Activated B cell treated with CpG ODN at 0.5 μM for 24 hours (primary cell): Measurements from ENCODE around the gene NAGPA. TPM values are rescaled to one million over a fixed set of nuclear protein-coding genes. Genes with fewer than 3 reads are reported as not detected.
"Not testable (repeated sequence)": the region's sequence is repeated elsewhere in the genome, so short reads cannot be mapped to it uniquely, and the experiment has no call there.

Source experiments
- ATAC-seq: fragments of 200-7000 bp; cut with Tn5 transposase; one replicate; pipeline ENCODE4 v1.10.0; 2021; ENCODE audit warnings: low read depth, mild to moderate bottlenecking, moderate library complexity
- CTCF ChIA-PET: fragments of 350-600 bp; sonication (Branson Sonifier 250); formaldehyde crosslinking; loops from one replicate; lab custom pipeline; 2021; ENCODE audit warnings: antibody characterized with exemption; lab: Charles Lee
- POLR2A ChIA-PET: fragments of 350-600 bp; sonication (Branson Sonifier 250); formaldehyde crosslinking; loops from one replicate; lab custom pipeline; 2021; ENCODE audit warnings: antibody characterized with exemption; lab: Charles Lee
- DNase-seq: peaks from one replicate; pipeline ENCODE4 v3.0.0; 2022
- H3K27ac Mint-ChIP-seq: one replicate; pipeline ENCODE4 v1.8.0; 2020; ENCODE audit warnings: mixed read lengths
- H3K27me3 Mint-ChIP-seq: one replicate; pipeline ENCODE4 v1.8.0; 2021; ENCODE audit warnings: mixed read lengths
- H3K36me3 Mint-ChIP-seq: one replicate; pipeline ENCODE4 v1.8.0; 2021; ENCODE audit warnings: low read depth, mixed read lengths
- H3K4me1 Mint-ChIP-seq: one replicate; pipeline ENCODE4 v1.8.0; 2021; ENCODE audit warnings: mixed read lengths
- H3K4me3 Mint-ChIP-seq: one replicate; pipeline ENCODE4 v1.8.0; 2020; ENCODE audit warnings: mild to moderate bottlenecking, mixed read lengths
- H3K9me3 Mint-ChIP-seq: one replicate; pipeline ENCODE4 v1.8.0; 2020; ENCODE audit warnings: mixed read lengths
- CTCF ChIP-seq: fragments of 200-600 bp; IDR thresholded peaks from one replicate; pipeline ENCODE4 v1.8.0; 2022; ENCODE audit warnings: antibody characterized with exemption, mild to moderate bottlenecking
- intact Hi-C: fragments of 100-400 bp; cut with micrococcal nuclease; formaldehyde crosslinking; loops from one replicate; pipeline ENCODE4 v1.15.1; 2024
- total RNA-seq: library from RNA; stranded (reverse); gene quantifications from 2 replicates; pipeline ENCODE4 v1.2.3, GENCODE V29; 2022

NAGPA gene
- 23.8 and 24.2 TPM in 2 replicates for total RNA-seq

DNA sequence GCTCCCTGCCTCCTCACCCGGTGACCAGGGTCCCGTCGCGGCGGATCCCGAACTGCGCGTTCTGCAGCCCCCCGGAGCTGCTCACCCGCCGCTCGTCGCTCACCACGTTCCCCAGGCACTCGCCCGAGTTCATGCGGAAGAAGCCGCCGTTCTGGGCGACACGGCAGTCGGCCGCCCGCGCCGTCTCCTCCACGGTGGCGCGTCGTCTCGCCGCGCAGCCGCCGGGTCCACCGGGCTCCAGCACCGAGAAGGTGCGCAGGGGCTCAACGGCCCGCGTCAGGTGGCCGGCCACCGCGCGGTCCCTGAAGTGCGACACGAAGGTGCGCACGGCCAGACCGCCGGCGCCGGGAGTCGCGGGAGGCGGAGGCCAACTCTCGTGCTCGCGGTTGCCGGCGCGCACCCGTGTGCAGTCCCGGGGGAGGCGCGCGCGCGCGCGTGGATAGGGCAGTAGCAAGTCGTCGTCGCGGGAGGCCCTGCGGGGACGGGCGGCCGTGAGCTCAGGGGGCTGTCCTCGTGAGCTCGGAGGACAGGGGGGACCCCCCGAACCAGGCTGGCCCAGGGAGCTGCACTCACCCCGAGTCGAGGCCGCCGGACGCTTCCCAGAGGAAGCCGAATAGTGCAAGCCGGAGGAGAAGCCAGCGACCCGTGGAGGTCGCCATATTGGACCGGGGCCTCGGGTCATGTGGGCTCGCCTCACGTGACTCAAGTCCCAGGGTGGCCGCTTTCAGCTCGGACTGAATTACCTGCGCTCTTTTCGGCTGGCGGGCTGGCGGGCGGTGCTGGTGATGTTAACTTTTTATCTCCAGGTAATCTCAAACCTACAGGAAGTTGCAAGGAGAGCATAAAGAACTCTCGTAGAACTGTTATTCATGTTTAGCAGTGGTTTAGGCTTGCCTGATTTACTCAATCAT is at the start of gene NAGPA:
TSS of gene NAGPA (minus strand) at position 680 of the 911 bp plus-strand sequence. CDS start at position 659, 21 bp downstream.
- H3K4me1 Mint-ChIP-seq: peaks cover 18% of the 10 kb centered on the region
- intact Hi-C loops: loop anchor here (1.0 to 5.0 kb wide), 6 partner anchors 38 to 526 kb away; partner anchors contain the start of genes ALG1, ANKS3, DNAAF8 and EEF2KMT
- ChIA-PET POLR2A (interaction anchor here (0.7 to 2.3 kb wide), 9 partner anchors 9 to 537 kb away, joined by 3 to 19 read pairs (median 3); partner anchors contain the start of gene ALG1), CTCF (interaction anchor here (1.0 kb wide), 1 partner anchor 9 kb away, joined by 3 read pairs; no protein-coding TSS in a partner anchor)
- no peaks in the 10 kb centered on the region for H3K9me3 Mint-ChIP-seq
- DNase-seq: peak; percentile 82
- no peaks in the 10 kb centered on the region for H3K27me3 Mint-ChIP-seq
- peak within 1 kb of the TSS; percentile 87 for H3K4me3 Mint-ChIP-seq
- H3K36me3 Mint-ChIP-seq: peaks cover 18% of the 10 kb centered on the region
- no peak for TF ChIP-seq CTCF
- ATAC-seq: peak; percentile 87
- H3K27ac Mint-ChIP-seq: peak within 1 kb of the TSS; percentile 91

DNA sequence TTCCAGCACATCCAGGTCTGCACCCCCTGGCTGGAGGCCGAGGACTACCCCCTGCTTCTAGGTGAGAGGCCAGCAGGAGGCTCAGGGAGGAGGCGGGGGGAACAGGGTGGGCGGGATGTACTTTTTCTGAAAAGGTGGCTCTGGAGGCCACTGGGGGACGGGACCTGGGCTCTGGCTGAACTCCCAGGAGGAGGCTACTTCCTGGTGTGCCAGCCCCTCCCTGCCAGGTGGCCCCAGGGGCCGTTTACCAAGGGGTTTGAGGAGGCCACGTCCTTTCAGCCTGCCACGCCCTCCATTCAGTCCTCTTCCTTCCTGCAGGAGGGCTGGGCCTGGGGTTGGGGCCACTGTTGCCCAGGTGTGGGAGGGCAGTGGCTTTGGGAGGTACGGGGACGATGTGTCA is 47.3 kb upstream of the NAGPA start:
- ATAC-seq, H3K27ac Mint-ChIP-seq: not testable (repeated sequence)
- peaks cover 78% of the 10 kb centered on the region for H3K36me3 Mint-ChIP-seq

GRCh38 chr16:5080461-5080860 is 46.7 kb upstream of the NAGPA start:
- H3K9me3 Mint-ChIP-seq, H3K27me3 Mint-ChIP-seq, intact Hi-C loops, ATAC-seq, CTCF ChIA-PET, H3K27ac Mint-ChIP-seq, H3K4me3 Mint-ChIP-seq, DNase-seq, H3K4me1 Mint-ChIP-seq, POLR2A ChIA-PET: not testable (repeated sequence)
- peaks cover 79% of the 10 kb centered on the region for H3K36me3 Mint-ChIP-seq

More for the DNA sequence above, 47.3 kb upstream of the NAGPA start:
- H3K27me3 Mint-ChIP-seq, H3K9me3 Mint-ChIP-seq, POLR2A ChIA-PET, intact Hi-C loops, H3K4me3 Mint-ChIP-seq, CTCF ChIA-PET, DNase-seq, H3K4me1 Mint-ChIP-seq: not testable (repeated sequence)

GRCh38 chr16:5078626-5079025 is 44.9 kb upstream of the NAGPA start:
- no peak overlapping the region for H3K4me3 Mint-ChIP-seq
- no peaks in the 10 kb centered on the region for H3K9me3 Mint-ChIP-seq
- no peak for ATAC-seq
- no peaks in the 10 kb centered on the region for H3K27me3 Mint-ChIP-seq
- peaks cover 73% of the 10 kb centered on the region for H3K36me3 Mint-ChIP-seq
- TF ChIP-seq CTCF: no peak
- no peaks in the 10 kb centered on the region for H3K4me1 Mint-ChIP-seq
- no peak overlapping the region for H3K27ac Mint-ChIP-seq
- intact Hi-C loops: no loop called here
- CTCF ChIA-PET: no interaction called here
- POLR2A ChIA-PET: no interaction called here
- no peak for DNase-seq

DNA sequence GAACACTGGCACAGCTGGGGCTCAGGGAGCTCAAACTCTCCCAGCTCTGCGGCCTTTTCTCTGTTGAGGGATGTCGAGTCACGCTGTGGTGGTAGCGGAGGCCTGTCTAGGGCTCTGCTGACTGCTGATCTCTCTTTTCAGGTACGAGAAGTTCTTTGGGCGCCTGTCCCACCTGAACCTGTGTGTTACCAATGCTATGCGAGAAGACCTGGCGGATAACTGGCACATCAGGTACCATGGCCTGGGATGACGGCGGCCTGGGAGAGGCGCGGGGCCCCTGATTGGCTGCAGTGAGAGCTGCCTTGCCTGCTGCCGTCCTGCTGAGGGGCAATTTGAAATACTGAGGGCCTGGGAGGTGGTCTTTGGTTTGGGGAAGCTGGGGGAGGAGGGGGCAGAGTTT is 43.6 kb upstream of the NAGPA start:
- peaks cover 63% of the 10 kb centered on the region for H3K36me3 Mint-ChIP-seq
- ATAC-seq: no peak
- intact Hi-C loops: no loop called here
- no peak overlapping the region for H3K4me3 Mint-ChIP-seq
- no peak for DNase-seq
- H3K9me3 Mint-ChIP-seq: no peaks in the 10 kb centered on the region
- peaks cover 12% of the 10 kb centered on the region for H3K4me1 Mint-ChIP-seq
- no peak for TF ChIP-seq CTCF
- ChIA-PET POLR2A (no interaction called here), CTCF (no interaction called here)
- H3K27me3 Mint-ChIP-seq: no peaks in the 10 kb centered on the region
- H3K27ac Mint-ChIP-seq: no peak overlapping the region

GRCh38 chr16:5075637-5076036 is 41.9 kb upstream of the NAGPA start:
- no peaks in the 10 kb centered on the region for H3K9me3 Mint-ChIP-seq
- intact Hi-C loops: no loop called here
- ChIA-PET CTCF (interaction anchor here (3.0 kb wide), 1 partner anchor 16 kb away, joined by 10 read pairs; no protein-coding TSS in a partner anchor), POLR2A (no interaction called here)
- TF ChIP-seq CTCF: no peak
- H3K4me1 Mint-ChIP-seq: peaks cover 25% of the 10 kb centered on the region
- no peak for ATAC-seq
- peaks cover 58% of the 10 kb centered on the region for H3K36me3 Mint-ChIP-seq
- H3K4me3 Mint-ChIP-seq: no peak overlapping the region
- no peaks in the 10 kb centered on the region for H3K27me3 Mint-ChIP-seq
- no peak for DNase-seq
- H3K27ac Mint-ChIP-seq: no peak overlapping the region

GRCh38 chr16:5073771-5074170 is 40.0 kb upstream of the NAGPA start:
- H3K36me3 Mint-ChIP-seq: peaks cover 45% of the 10 kb centered on the region
- H3K4me1 Mint-ChIP-seq: peaks cover 25% of the 10 kb centered on the region
- intact Hi-C loops: loop anchor here (5.0 kb wide), 1 partner anchor 226 kb away; the partner anchor contains the start of genes GLYR1 and UBN1
- H3K4me3 Mint-ChIP-seq, H3K27ac Mint-ChIP-seq, H3K9me3 Mint-ChIP-seq, ATAC-seq, POLR2A ChIA-PET, H3K27me3 Mint-ChIP-seq, DNase-seq: not testable (repeated sequence)
- CTCF ChIA-PET: interaction anchor here (3.0 kb wide), 1 partner anchor 18 kb away, joined by 10 read pairs; no protein-coding TSS in a partner anchor
